Measurements from ENCODE around the gene C1orf232. TPM values are rescaled to one million over a fixed set of nuclear protein-coding genes. Genes with fewer than 3 reads are reported as not detected.

The C1orf232 gene
- total and polyA plus RNA-seq, 9 of the 15 experiments (the other 6 are each of a cell fraction or from before 2014, with no cell fraction given) = not detected

DNA sequence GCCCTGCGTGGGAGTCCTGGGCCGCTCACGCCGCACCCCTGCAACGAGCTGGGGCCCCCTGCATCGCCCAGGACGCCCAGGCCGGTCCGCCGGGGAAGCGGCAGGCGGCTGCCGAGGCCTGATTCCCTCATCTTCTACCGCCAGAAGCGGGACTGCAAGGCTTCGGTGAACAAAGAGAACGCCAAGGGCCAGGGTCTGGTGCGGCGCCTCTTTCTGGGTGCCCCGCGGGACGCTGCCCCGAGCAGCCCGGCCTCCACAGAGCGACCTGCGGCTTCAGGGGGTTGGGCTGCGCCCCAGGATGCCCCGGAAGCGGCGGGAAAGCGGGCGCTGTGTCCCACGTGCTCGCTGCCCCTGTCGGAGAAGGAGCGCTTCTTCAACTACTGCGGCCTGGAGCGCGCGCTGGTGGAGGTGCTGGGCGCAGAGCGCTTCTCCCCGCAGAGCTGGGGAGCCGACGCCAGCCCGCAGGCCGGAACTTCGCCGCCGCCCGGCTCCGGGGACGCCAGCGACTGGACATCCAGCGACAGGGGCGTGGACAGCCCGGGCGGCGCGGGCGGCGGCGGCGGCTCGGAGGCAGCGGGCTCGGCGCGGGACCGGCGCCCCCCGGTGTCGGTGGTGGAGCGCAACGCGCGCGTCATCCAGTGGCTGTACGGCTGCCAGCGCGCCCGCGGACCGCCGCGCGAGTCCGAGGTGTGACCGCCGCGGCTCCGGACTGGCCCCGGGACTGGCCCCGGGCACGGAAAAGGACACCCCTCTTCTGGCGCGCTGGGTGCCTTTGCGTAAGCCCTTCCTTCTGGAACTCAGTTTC is 7.1 kb downstream of the C1orf232 start (continued):
- TF ChIP-seq ELF2 (CRISPR knock-in tag; IDR thresholded peaks at IDR 0.05) (peak; percentile 71; the same call in 1 of the 2 replicates), FOS (IDR thresholded peaks at IDR 0.05; ENCODE audit: extremely low read depth, insufficient read length) (no peak), IFI16 (CRISPR knock-in tag; IDR thresholded peaks at IDR 0.05) (no peak), PPARD (CRISPR knock-in tag; IDR thresholded peaks at IDR 0.05) (no peak), CTBP1 (IDR thresholded peaks at IDR 0.05; ENCODE audit: borderline replicate concordance) (peak; percentile 98), GTF2A2 (tag; IDR thresholded peaks at IDR 0.05) (peak; percentile 64; the same call in 1 of the 2 replicates), HLTF (IDR thresholded peaks at IDR 0.05) (peak; percentile 22; the same call in 1 of the 2 replicates), BRCA1 (IDR thresholded peaks at IDR 0.05) (no peak), BRCA1 (CRISPR knock-in tag; IDR thresholded peaks at IDR 0.05) (no peak)
- TF ChIP-seq, protein P1, sequence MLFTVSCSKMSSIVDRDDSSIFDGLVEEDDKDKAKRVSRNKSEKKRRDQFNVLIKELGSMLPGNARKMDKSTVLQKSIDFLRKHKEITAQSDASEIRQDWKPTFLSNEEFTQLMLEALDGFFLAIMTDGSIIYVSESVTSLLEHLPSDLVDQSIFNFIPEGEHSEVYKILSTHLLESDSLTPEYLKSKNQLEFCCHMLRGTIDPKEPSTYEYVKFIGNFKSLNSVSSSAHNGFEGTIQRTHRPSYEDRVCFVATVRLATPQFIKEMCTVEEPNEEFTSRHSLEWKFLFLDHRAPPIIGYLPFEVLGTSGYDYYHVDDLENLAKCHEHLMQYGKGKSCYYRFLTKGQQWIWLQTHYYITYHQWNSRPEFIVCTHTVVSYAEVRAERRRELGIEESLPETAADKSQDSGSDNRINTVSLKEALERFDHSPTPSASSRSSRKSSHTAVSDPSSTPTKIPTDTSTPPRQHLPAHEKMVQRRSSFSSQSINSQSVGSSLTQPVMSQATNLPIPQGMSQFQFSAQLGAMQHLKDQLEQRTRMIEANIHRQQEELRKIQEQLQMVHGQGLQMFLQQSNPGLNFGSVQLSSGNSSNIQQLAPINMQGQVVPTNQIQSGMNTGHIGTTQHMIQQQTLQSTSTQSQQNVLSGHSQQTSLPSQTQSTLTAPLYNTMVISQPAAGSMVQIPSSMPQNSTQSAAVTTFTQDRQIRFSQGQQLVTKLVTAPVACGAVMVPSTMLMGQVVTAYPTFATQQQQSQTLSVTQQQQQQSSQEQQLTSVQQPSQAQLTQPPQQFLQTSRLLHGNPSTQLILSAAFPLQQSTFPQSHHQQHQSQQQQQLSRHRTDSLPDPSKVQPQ (CRISPR knock-in tag; IDR thresholded peaks at IDR 0.05; ENCODE audit: borderline replicate concordance) = peak; percentile 60; the same call in 1 of the 2 replicates
- TF ChIP-seq, protein P2, sequence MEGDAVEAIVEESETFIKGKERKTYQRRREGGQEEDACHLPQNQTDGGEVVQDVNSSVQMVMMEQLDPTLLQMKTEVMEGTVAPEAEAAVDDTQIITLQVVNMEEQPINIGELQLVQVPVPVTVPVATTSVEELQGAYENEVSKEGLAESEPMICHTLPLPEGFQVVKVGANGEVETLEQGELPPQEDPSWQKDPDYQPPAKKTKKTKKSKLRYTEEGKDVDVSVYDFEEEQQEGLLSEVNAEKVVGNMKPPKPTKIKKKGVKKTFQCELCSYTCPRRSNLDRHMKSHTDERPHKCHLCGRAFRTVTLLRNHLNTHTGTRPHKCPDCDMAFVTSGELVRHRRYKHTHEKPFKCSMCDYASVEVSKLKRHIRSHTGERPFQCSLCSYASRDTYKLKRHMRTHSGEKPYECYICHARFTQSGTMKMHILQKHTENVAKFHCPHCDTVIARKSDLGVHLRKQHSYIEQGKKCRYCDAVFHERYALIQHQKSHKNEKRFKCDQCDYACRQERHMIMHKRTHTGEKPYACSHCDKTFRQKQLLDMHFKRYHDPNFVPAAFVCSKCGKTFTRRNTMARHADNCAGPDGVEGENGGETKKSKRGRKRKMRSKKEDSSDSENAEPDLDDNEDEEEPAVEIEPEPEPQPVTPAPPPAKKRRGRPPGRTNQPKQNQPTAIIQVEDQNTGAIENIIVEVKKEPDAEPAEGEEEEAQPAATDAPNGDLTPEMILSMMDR (IDR thresholded peaks at IDR 0.05 in 2 of 3, conservative IDR thresholded peaks at IDR 0.05 in 1 of 3; ENCODE audit: insufficient read depth in 2 of 3, low read depth in 1 of 3, low read length in 3 of 3) = peak; percentile 27 to 73 (median 63); a peak in 4 of 6 replicates
- TF ChIP-seq, protein P3, sequence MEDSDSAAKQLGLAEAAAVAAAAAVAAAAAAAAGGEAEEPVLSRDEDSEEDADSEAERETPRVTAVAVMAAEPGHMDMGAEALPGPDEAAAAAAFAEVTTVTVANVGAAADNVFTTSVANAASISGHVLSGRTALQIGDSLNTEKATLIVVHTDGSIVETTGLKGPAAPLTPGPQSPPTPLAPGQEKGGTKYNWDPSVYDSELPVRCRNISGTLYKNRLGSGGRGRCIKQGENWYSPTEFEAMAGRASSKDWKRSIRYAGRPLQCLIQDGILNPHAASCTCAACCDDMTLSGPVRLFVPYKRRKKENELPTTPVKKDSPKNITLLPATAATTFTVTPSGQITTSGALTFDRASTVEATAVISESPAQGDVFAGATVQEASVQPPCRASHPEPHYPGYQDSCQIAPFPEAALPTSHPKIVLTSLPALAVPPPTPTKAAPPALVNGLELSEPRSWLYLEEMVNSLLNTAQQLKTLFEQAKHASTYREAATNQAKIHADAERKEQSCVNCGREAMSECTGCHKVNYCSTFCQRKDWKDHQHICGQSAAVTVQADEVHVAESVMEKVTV (CRISPR knock-in tag; IDR thresholded peaks at IDR 0.05) = no peak
- TF ChIP-seq, protein P4, sequence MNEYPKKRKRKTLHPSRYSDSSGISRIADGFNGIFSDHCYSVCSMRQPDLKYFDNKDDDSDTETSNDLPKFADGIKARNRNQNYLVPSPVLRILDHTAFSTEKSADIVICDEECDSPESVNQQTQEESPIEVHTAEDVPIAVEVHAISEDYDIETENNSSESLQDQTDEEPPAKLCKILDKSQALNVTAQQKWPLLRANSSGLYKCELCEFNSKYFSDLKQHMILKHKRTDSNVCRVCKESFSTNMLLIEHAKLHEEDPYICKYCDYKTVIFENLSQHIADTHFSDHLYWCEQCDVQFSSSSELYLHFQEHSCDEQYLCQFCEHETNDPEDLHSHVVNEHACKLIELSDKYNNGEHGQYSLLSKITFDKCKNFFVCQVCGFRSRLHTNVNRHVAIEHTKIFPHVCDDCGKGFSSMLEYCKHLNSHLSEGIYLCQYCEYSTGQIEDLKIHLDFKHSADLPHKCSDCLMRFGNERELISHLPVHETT (CRISPR knock-in tag; conservative IDR thresholded peaks at IDR 0.05 in 1 of 2, IDR thresholded peaks at IDR 0.05 in 1 of 2) = peak in 1 of 2 experiments; percentile 97; a peak in 2 of 4 replicates
- TF ChIP-seq, protein P5, sequence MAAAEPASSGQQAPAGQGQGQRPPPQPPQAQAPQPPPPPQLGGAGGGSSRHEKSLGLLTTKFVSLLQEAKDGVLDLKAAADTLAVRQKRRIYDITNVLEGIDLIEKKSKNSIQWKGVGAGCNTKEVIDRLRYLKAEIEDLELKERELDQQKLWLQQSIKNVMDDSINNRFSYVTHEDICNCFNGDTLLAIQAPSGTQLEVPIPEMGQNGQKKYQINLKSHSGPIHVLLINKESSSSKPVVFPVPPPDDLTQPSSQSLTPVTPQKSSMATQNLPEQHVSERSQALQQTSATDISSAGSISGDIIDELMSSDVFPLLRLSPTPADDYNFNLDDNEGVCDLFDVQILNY (CRISPR knock-in tag; IDR thresholded peaks at IDR 0.05) = peak; percentile 91; the same call in 1 of the 2 replicates
- TF ChIP-seq, protein P6, sequence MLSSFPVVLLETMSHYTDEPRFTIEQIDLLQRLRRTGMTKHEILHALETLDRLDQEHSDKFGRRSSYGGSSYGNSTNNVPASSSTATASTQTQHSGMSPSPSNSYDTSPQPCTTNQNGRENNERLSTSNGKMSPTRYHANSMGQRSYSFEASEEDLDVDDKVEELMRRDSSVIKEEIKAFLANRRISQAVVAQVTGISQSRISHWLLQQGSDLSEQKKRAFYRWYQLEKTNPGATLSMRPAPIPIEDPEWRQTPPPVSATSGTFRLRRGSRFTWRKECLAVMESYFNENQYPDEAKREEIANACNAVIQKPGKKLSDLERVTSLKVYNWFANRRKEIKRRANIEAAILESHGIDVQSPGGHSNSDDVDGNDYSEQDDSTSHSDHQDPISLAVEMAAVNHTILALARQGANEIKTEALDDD (IDR thresholded peaks at IDR 0.05) = no peak
